ENCODE data around the gene MTOR. TPM values are rescaled to one million over a fixed set of nuclear protein-coding genes. Genes with fewer than 3 reads are reported as not detected.
"Not testable (repeated sequence)": the region's sequence is repeated elsewhere in the genome, so short reads cannot be mapped to it uniquely, and the experiment has no call there.

MTOR gene
- total and polyA plus RNA-seq, 5 donors, result 19.2 to 35.5 (median 28.5) TPM

DNA sequence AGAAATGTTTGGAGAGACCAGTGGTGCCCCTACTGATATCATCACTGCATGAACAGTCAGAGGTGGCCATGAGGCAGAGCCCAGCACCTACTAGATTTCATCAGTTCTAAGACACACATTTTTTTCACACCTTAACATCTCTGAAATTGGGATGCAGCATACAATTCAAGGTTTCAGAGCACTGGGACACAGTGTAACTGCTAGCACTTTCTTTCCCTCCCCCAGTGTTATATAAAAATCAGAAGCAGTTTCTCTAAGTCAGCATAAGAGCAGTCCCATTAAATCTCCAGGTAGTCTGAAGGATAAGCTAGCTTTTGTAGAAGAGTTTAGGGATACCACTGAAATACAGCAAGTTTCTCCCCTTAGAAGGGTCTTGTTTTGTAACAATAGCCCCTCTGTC is 83.2 kb downstream of the MTOR start:
- H3K4me1 ChIP-seq (ENCODE audit: control insufficient read depth, insufficient read depth, low read length), result peaks cover 20% of the 10 kb centered on the region
- no peaks in the 10 kb centered on the region for H3K9me3 ChIP-seq (ENCODE audit: control insufficient read depth, low read length)
- ATAC-seq, result peak in 1 of 2 donors; percentile 2
- no peak overlapping the region for H3K27ac ChIP-seq (ENCODE audit: low read length)
- H3K4me3 ChIP-seq (ENCODE audit: low read length), result no peak overlapping the region
- intact Hi-C loops (cut with DNase I), result no loop called here
- no peaks in the 10 kb centered on the region for H3K27me3 ChIP-seq (ENCODE audit: control insufficient read depth, insufficient read depth)
- no peak for DNase-seq

DNA sequence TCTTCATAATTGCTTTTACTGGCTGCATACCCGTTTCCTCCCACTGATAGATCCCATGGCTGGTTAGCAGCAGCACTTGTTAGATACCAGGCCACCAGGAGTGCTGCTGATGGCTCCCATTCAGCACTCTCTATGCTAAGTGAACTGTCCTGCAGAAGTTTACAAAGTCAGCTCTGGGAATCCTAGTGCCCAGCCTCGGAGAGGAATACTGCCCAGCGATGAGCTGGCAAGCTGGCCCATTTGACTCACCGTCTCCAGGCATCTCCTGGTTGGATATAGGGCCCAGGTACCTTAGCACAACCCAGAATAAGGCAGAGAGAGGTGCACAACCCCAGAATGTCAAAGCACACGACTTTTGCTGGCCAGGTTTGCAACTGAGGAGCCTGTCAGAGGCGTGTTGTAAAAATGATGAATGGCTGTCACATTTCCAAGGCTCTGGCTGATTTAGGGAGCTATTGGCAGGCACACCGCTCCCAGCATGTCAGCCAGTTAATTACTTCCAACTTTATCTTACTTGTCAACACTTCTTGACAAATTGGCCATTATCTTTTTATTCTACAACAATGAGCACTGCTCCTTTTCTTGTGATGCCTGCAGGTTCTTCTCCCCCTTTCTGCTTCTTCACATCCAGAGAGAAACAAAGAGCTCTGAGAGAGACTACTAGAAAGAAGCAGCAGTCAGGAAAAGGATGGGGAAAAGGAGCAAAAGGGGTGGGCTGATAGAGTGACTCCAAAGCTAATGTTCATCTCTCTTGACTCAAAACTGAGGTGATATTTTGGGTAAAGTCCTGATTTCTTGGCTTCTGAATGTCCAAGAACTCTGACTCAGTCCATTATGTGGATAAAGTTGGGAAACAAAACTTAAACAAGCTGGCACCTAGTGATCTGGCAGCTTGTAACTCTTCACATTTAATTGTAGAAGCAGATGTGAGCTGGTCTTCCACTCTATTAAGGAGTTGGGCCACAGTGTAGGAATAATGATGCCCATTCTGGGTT is 84.0 kb downstream of the MTOR start:
- Histone ChIP-seq H3K4me1 (ENCODE audit: control insufficient read depth, insufficient read depth, low read length) (peaks cover 20% of the 10 kb centered on the region), H3K27me3 (ENCODE audit: control insufficient read depth, insufficient read depth) (no peaks in the 10 kb centered on the region), H3K4me3 (ENCODE audit: low read length) (no peak overlapping the region), H3K27ac (ENCODE audit: low read length) (peak overlapping the region; percentile 81), H3K9me3 (ENCODE audit: control insufficient read depth, low read length) (no peaks in the 10 kb centered on the region)
- intact Hi-C loops (cut with DNase I), result no loop called here
- WGBS, result 37% methylated on average over 7 of the region's 7 CpGs
- ATAC-seq, result peak; percentile 34 to 73
- DNase-seq, result peak in 2 of 3 donors; percentile 63 to 82

DNA sequence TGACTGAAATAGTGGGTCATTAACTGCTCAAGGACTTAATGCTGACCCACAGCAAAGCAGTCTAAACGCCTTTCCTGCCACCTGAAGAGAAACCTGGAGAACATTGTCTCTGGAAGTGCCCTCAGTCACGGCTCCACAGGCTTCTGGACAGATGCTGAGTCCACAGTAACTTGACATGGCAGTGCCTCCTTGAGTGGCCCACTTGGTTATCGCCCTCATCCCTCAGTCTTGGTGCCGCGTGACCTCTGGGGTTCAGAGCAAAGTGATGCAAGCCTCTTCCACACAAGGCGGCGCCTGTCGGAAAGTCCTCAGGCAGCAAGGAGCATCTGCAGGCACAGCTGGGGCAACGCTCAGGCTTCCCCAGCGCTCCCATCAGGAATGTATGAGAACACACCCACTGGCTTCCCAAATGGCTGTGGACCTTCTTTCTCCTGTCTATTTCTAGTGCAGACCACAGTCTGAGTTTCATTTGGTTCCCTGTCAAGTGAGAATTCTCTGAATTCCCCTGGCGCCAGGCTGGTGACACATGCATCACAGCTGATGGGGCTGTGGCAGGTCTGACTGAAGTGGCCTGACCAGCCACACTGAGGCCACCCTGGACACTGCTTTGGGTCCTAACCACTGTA is 86.2 kb downstream of the MTOR start:
- H3K4me3 ChIP-seq (ENCODE audit: low read length), result no peak overlapping the region
- H3K9me3 ChIP-seq (ENCODE audit: control insufficient read depth, low read length), result no peaks in the 10 kb centered on the region
- ATAC-seq, result peak; percentile 55 to 67
- H3K27ac ChIP-seq (ENCODE audit: low read length), result peak overlapping the region; percentile 57
- intact Hi-C loops (cut with DNase I), result no loop called here
- DNase-seq, result peak; percentile 24 to 66 (median 58)
- peaks cover 20% of the 10 kb centered on the region for H3K4me1 ChIP-seq (ENCODE audit: control insufficient read depth, insufficient read depth, low read length)
- H3K27me3 ChIP-seq (ENCODE audit: control insufficient read depth, insufficient read depth), result no peaks in the 10 kb centered on the region
- WGBS, result 63% methylated on average over 11 of the region's 11 CpGs

DNA sequence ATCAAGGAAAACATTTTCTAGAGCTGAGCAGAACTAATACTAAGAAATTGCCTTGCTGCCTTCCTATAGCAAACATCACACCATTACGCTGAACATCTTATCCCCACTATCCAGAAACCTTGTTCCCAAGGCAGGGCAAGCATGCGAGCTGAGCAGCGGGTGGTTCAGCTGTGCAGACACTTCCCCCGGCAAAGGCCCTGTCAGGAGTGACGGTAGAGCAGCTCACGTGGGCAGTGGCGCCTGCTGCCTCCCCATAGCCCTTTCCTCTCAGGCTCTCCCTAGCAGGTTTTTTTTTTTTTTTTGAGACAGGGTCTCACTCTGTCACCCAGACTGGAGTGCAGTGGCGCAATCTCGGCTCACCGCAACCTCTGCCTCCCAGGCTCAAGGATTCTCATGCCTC is 86.9 kb downstream of the MTOR start:
- ATAC-seq, result no peak
- intact Hi-C loops (cut with DNase I), result no loop called here
- H3K27me3 ChIP-seq (ENCODE audit: control insufficient read depth, insufficient read depth), result no peaks in the 10 kb centered on the region
- peaks cover 20% of the 10 kb centered on the region for H3K4me1 ChIP-seq (ENCODE audit: control insufficient read depth, insufficient read depth, low read length)
- WGBS, result 78% methylated on average over 10 of the region's 10 CpGs
- H3K9me3 ChIP-seq (ENCODE audit: control insufficient read depth, low read length), result no peaks in the 10 kb centered on the region
- peak in 1 of 3 donors; percentile 52 for DNase-seq
- no peak overlapping the region for H3K4me3 ChIP-seq (ENCODE audit: low read length)
- H3K27ac ChIP-seq (ENCODE audit: low read length), result no peak overlapping the region

DNA sequence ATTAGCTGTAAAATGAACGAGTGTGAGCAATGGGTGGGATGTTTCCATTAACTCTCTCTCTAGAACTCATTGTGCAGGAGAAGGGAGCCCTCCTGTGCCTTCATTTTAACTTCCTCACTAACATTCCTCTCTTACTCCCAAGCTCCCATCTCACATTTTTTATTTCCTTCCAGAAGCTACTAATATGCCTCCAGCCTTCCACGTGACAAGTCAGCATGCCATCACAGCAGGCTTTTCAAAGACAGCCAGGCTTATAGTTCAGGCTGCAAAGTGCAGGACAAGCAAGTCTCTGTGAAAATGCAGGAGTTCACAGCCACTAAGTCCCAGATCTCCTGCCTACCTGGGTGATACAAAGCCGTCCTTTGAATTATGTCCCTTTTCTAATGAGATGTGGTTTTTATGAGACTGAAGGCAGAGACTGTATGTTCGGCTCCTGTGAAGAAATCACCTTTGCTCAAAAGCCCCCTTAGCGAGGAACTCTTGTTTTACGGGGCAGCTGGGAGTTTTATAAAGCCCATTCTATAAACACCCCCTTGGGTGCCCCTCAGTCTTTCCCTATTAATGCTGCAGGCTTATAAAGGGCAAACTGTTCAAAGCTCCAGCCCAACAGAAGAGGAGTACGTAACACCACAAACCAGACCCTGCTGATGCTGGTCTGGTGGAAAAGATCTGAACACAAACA is 87.9 kb downstream of the MTOR start:
- Histone ChIP-seq H3K4me3 (ENCODE audit: low read length) (no peak overlapping the region), H3K4me1 (ENCODE audit: control insufficient read depth, insufficient read depth, low read length) (peaks cover 15% of the 10 kb centered on the region), H3K27me3 (ENCODE audit: control insufficient read depth, insufficient read depth) (no peaks in the 10 kb centered on the region), H3K9me3 (ENCODE audit: control insufficient read depth, low read length) (no peaks in the 10 kb centered on the region), H3K27ac (ENCODE audit: low read length) (no peak overlapping the region)
- intact Hi-C loops (cut with DNase I), result no loop called here
- ATAC-seq (no peak), DNase-seq (no peak)
- 75% methylated on average over 7 of the region's 7 CpGs for WGBS

DNA sequence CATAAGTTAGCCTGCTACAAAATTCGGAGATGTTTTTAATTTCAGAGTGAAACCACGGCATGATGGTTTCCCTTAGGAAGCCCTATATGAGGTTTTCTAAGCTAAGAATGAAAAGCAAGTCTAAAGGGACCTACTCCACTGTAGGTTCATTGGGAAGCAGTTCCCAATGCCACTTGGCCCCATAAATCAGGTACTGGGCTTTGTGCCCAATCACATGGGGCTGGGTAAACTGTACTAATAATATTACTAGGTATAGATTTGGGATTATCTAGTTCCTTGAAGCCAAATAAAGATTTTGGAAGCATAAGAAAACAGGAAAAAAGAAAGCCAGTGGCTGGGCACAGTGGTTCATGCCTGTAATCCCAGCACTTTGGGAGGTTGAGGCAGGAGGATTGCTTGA is 92.2 kb downstream of the MTOR start:
- ATAC-seq (no peak), DNase-seq (no peak)
- Histone ChIP-seq H3K27ac (ENCODE audit: low read length) (no peak overlapping the region), H3K4me1 (ENCODE audit: control insufficient read depth, insufficient read depth, low read length) (no peaks in the 10 kb centered on the region), H3K4me3 (ENCODE audit: low read length) (no peak overlapping the region), H3K27me3 (ENCODE audit: control insufficient read depth, insufficient read depth) (no peaks in the 10 kb centered on the region), H3K9me3 (ENCODE audit: control insufficient read depth, low read length) (no peaks in the 10 kb centered on the region)
- intact Hi-C loops (cut with DNase I), result no loop called here
- WGBS, result 90% methylated on average over 2 of the region's 2 CpGs

DNA sequence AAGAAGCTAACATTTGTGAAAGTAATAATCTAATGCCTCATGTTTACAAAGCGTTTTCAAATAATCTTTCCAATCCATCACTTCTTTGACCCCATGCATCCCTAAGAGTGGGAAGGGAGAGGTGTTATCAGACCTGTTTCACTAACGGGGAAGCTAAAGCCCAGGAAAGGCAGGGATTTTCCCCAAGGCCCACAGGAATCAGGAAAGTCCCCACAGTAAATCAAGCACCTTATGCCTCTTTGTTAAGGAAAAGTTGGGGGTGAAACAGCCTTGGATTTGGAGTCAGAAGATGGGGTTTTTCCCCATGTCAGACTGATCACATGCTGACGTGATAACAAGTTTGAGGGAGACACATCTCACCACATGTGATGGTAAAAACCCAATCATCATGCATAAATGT is 93.1 kb downstream of the MTOR start:
- DNase-seq, result no peak
- Histone ChIP-seq H3K4me1 (ENCODE audit: control insufficient read depth, insufficient read depth, low read length) (no peaks in the 10 kb centered on the region), H3K27me3 (ENCODE audit: control insufficient read depth, insufficient read depth) (no peaks in the 10 kb centered on the region), H3K9me3 (ENCODE audit: control insufficient read depth, low read length) (no peaks in the 10 kb centered on the region), H3K4me3 (ENCODE audit: low read length) (no peak overlapping the region), H3K27ac (ENCODE audit: low read length) (no peak overlapping the region)
- no peak for ATAC-seq
- 80% methylated on average over 3 of the region's 3 CpGs for WGBS
- intact Hi-C loops (cut with DNase I), result no loop called here

DNA sequence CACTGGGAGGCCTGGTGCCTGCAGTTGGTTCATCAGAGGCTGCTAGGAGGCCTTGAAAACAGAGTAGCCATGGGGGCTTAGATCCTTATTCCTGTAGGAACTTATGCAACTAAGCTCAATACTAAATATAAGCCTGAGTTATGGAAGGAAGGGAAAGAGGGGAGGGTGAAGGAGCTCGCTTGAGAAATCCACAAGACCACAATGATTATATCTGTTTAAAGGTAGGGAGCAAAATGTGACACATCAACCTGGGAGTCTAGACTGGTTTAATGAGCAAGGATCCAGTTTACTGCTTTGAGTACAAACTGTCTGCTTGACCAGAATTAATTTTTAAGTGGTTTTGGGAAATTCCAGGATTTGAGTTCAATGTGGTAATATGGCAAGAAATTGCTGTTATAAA is 93.6 kb downstream of the MTOR start:
- Histone ChIP-seq H3K4me1 (ENCODE audit: control insufficient read depth, insufficient read depth, low read length) (no peaks in the 10 kb centered on the region), H3K4me3 (ENCODE audit: low read length) (no peak overlapping the region), H3K9me3 (ENCODE audit: control insufficient read depth, low read length) (no peaks in the 10 kb centered on the region), H3K27me3 (ENCODE audit: control insufficient read depth, insufficient read depth) (no peaks in the 10 kb centered on the region), H3K27ac (ENCODE audit: low read length) (no peak overlapping the region)
- DNase-seq, result no peak
- 94% methylated on average over 1 of the region's 1 CpG for WGBS
- ATAC-seq, result no peak
- intact Hi-C loops (cut with DNase I), result no loop called here

DNA sequence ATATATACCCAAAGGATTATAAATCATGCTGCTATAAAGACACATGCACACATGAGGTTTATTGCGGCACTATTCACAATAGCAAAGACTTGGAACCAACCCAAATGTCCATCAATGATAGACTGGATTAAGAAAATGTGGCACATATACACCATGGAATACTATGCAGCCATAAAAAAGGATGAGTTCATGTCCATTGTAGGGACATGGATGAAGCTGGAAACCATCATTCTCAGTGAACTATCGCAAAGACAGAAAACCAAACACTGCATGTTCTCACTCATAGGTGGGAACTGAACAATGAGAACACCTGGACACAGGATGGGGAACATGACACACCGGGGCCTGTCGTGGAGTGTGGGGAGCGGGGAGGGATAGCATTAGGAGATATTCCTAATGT is 95.6 kb downstream of the MTOR start:
- DNase-seq; H3K9me3 ChIP-seq (ENCODE audit: control insufficient read depth, low read length); H3K27ac ChIP-seq (ENCODE audit: low read length); intact Hi-C loops (cut with DNase I); H3K4me1 ChIP-seq (ENCODE audit: control insufficient read depth, insufficient read depth, low read length); ATAC-seq; H3K4me3 ChIP-seq (ENCODE audit: low read length); H3K27me3 ChIP-seq (ENCODE audit: control insufficient read depth, insufficient read depth): not testable (repeated sequence)
- WGBS, result 98% methylated on average over 5 of the region's 5 CpGs

DNA sequence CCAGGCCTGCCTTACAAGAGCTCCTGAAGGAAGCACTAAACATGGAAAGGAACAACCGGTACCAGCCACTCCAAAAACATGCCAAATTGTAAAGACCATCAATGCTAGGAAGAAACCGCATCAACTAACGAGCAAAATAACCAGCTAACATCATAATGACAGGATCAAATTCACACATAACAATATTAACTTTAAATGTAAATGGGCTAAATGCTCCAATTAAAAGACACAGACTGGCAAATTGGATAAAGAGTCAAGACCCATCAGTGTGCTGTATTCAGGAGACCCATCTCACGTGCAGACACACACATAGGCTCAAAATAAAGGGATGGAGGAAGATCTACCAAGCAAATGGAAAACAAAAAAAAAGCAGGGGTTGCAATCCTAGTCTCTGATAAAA is 99.6 kb downstream of the MTOR start:
- H3K9me3 ChIP-seq (ENCODE audit: control insufficient read depth, low read length); DNase-seq; H3K4me1 ChIP-seq (ENCODE audit: control insufficient read depth, insufficient read depth, low read length); H3K27ac ChIP-seq (ENCODE audit: low read length); intact Hi-C loops (cut with DNase I); H3K4me3 ChIP-seq (ENCODE audit: low read length); ATAC-seq; H3K27me3 ChIP-seq (ENCODE audit: control insufficient read depth, insufficient read depth): not testable (repeated sequence)
- 98% methylated on average over 4 of the region's 4 CpGs for WGBS

All from right cardiac atrium (tissue), 5 donors.